ENCODE results near the gene PANK4. TPM values are rescaled to one million over a fixed set of nuclear protein-coding genes. Genes with fewer than 3 reads are reported as not detected.
"Not testable (repeated sequence)": the region's sequence is repeated elsewhere in the genome, so short reads cannot be mapped to it uniquely, and the experiment has no call there.

Gene PANK4
- total RNA-seq, 1 donor from 2014 or later, result 26.3 TPM

- not testable (repeated sequence) for DNase-seq (ENCODE audit: low read depth); H3K4me2 ChIP-seq (ENCODE audit: low read length); H3K9ac ChIP-seq (ENCODE audit: low read length); H3K36me3 Mint-ChIP-seq (ENCODE audit: low read depth, unreplicated experiment); H3K27ac Mint-ChIP-seq (ENCODE audit: unreplicated experiment); H3K27ac ChIP-seq (ENCODE audit: low read depth, low read length); H3K9me3 Mint-ChIP-seq (ENCODE audit: unreplicated experiment); FAIRE-seq; H3K4me3 ChIP-seq (ENCODE audit: insufficient read depth, low read depth, low read length); H3K4me1 Mint-ChIP-seq (ENCODE audit: low read depth, unreplicated experiment); H3K9me3 ChIP-seq (ENCODE audit: insufficient read depth, low read depth, low read length); H3K4me3 Mint-ChIP-seq (ENCODE audit: unreplicated experiment); H4K20me1 ChIP-seq (ENCODE audit: insufficient read depth, low read length); H3K79me2 ChIP-seq (ENCODE audit: insufficient read depth, low read length); H3K36me3 ChIP-seq (ENCODE audit: insufficient read depth, low read length); H2AFZ ChIP-seq (ENCODE audit: low read depth, low read length); H3K27me3 ChIP-seq (ENCODE audit: insufficient read depth, low read length)
- H3K4me1 ChIP-seq (ENCODE audit: insufficient read depth, low read length), result peaks cover 26% of the 10 kb centered on the region
- peaks cover 11% of the 10 kb centered on the region for H3K27me3 Mint-ChIP-seq (ENCODE audit: low read depth, unreplicated experiment)
Observed at GRCh38 chr1:2550309-2550861, 24.0 kb upstream of the PANK4 start.

- not testable (repeated sequence) for H3K4me3 ChIP-seq (ENCODE audit: insufficient read depth, low read depth, low read length); DNase-seq (ENCODE audit: low read depth); H3K9ac ChIP-seq (ENCODE audit: low read length); H3K9me3 Mint-ChIP-seq (ENCODE audit: unreplicated experiment); H3K4me2 ChIP-seq (ENCODE audit: low read length); H3K27me3 ChIP-seq (ENCODE audit: insufficient read depth, low read length); H4K20me1 ChIP-seq (ENCODE audit: insufficient read depth, low read length); H3K36me3 Mint-ChIP-seq (ENCODE audit: low read depth, unreplicated experiment); H3K9me3 ChIP-seq (ENCODE audit: insufficient read depth, low read depth, low read length); H3K36me3 ChIP-seq (ENCODE audit: insufficient read depth, low read length); H3K27ac Mint-ChIP-seq (ENCODE audit: unreplicated experiment); H3K4me1 Mint-ChIP-seq (ENCODE audit: low read depth, unreplicated experiment); H3K4me3 Mint-ChIP-seq (ENCODE audit: unreplicated experiment); H2AFZ ChIP-seq (ENCODE audit: low read depth, low read length); H3K79me2 ChIP-seq (ENCODE audit: insufficient read depth, low read length); H3K27ac ChIP-seq (ENCODE audit: low read depth, low read length); FAIRE-seq
- peaks cover 26% of the 10 kb centered on the region for H3K4me1 ChIP-seq (ENCODE audit: insufficient read depth, low read length)
- peaks cover 11% of the 10 kb centered on the region for H3K27me3 Mint-ChIP-seq (ENCODE audit: low read depth, unreplicated experiment)
Observed at GRCh38 chr1:2549367-2550029, 23.1 kb upstream of the PANK4 start.

- Histone ChIP-seq H3K79me2 (ENCODE audit: insufficient read depth, low read length) (no peaks in the 10 kb centered on the region), H3K4me3 (ENCODE audit: insufficient read depth, low read depth, low read length) (no peak overlapping the region), H2AFZ (ENCODE audit: low read depth, low read length) (peak overlapping the region; percentile 35), H3K27me3 (ENCODE audit: insufficient read depth, low read length) (no peaks in the 10 kb centered on the region), H3K4me2 (ENCODE audit: low read length) (peak overlapping the region; percentile 85), H3K36me3 (ENCODE audit: insufficient read depth, low read length) (no peaks in the 10 kb centered on the region), H4K20me1 (ENCODE audit: insufficient read depth, low read length) (no peaks in the 10 kb centered on the region), H3K4me1 (ENCODE audit: insufficient read depth, low read length) (peaks cover 35% of the 10 kb centered on the region), H3K9ac (ENCODE audit: low read length) (peak overlapping the region; percentile 34), H3K9me3 (ENCODE audit: insufficient read depth, low read depth, low read length) (no peaks in the 10 kb centered on the region), H3K27ac (ENCODE audit: low read depth, low read length) (no peak overlapping the region)
- Mint-ChIP-seq H3K36me3 (ENCODE audit: low read depth, unreplicated experiment) (no peaks in the 10 kb centered on the region), H3K9me3 (ENCODE audit: unreplicated experiment) (no peaks in the 10 kb centered on the region), H3K27me3 (ENCODE audit: low read depth, unreplicated experiment) (peaks cover 6% of the 10 kb centered on the region), H3K27ac (ENCODE audit: unreplicated experiment) (no peak overlapping the region), H3K4me3 (ENCODE audit: unreplicated experiment) (no peak overlapping the region), H3K4me1 (ENCODE audit: low read depth, unreplicated experiment) (no peaks in the 10 kb centered on the region)
- no peak for FAIRE-seq
- peak; percentile 25 for DNase-seq (ENCODE audit: low read depth)
- TF ChIP-seq CTCF (IDR thresholded peaks at IDR 0.05; ENCODE audit: insufficient read depth, low read depth, low read length), result peak; percentile 71
- TF ChIP-seq EZH2 (IDR thresholded peaks at IDR 0.05; ENCODE audit: insufficient read depth, low read length), result no peak
Observed at GRCh38 chr1:2548068-2548589, 21.7 kb upstream of the PANK4 start.
